ENCODE data around the gene PRLR.
"Not testable (repeated sequence)": the region's sequence is repeated elsewhere in the genome, so short reads cannot be mapped to it uniquely, and the experiment has no call there.

The PRLR gene

DNA sequence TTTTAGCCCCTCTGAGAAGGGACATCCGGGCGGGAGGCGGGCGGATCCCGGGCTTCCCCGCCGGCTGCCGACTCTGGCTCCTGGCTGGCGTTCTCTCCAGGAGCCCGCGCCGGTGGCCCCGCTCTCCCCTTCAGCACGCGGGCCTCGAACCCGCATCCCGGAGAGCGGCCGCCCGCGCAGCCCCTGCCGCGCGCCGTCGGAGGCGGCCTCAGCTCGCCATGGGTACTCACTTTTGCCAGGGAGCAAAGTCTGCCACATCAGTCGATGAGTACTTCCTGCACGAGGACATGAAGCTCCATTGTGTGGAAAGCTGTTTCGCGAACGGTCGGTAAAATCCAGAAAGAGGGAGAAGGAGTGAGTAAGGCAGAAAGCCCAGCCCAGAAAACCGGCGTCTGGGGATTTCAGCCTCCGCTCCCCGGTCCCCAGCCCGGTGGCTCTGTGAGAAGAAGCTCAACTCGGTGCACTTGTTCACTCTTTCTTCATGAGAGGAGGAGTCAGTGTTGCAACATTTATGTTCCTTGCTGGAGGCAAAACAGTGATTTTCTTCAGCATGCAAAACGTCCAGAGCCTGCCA, at the start of gene PRLR:
TSS of gene PRLR (minus strand) at position 450 of the 574 bp plus-strand sequence. CDS start 140,867 bp downstream, outside the sequence.
- no peak for DNase-seq

GRCh38 chr5:35274839-35275509, 44.7 kb upstream of the PRLR start:
- no peak for DNase-seq

DNA sequence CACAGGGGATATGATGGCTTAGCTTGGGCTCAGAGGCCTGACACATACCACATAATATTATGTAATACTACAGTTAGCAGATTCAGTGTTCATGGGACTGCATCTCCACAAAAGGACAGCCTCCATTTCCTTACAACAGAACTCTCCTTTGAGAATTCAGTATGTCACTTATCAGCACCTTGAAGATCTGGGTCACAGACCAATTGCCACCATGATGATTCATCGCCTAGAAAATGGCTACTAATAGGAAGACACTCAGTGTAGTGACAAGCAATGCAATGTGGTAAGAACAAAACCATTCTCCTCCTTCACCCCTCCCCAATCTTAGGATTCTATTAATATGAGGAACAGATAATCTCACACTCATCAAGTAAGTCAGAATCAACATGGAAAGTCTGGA, 38.7 kb upstream of the PRLR start:
- no peak for DNase-seq

DNA sequence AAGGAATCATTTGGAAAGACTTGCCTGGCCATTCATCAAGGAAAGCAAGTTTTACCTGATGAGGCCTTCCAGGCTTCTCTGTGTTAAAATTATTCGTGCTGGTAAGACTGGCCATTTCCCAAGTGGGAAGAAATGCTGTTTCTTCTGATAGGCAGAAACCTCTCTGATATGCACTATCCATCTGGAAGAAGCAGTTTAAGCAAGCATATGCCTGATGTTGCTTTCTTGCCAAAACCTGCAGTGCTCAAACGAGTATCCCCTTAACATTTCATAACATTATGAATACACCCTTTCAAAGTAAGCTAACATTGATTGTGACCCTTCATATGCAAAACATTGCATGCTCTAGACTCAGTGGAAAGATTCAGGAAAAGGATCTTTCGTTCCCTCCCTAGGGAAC, 36.0 kb upstream of the PRLR start:
- DNase-seq: no peak

- no peak for DNase-seq
Observed at GRCh38 chr5:35264509-35264908, 34.2 kb upstream of the PRLR start.

DNA sequence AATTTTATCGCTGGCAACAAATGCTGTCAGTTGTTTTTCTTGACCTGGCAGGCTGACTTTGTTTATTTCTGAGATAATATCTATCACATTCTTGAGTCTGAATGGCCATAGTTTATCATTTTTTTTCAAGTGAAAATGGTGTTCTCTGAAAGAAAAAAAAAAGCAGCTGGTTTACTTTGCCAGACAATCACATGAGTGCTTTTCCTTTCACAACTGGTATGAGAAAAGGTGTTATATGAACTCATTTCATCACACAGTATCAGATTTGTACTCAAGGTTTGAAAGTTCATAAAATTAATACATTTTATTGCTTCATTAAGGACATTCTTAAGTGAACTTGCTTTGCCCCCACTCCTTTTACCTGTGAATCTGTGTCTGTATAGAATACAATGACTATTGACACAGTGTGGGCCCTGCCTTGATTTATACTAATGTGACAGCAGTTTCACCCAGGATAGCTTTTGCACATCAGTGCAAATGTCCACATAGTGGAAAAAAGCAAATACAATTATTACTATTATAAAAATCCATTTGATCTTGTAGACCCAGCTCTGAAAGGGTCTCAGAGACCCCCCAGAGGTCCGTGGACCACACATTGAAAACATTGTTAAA, 33.1 kb upstream of the PRLR start:
- DNase-seq: no peak

DNA sequence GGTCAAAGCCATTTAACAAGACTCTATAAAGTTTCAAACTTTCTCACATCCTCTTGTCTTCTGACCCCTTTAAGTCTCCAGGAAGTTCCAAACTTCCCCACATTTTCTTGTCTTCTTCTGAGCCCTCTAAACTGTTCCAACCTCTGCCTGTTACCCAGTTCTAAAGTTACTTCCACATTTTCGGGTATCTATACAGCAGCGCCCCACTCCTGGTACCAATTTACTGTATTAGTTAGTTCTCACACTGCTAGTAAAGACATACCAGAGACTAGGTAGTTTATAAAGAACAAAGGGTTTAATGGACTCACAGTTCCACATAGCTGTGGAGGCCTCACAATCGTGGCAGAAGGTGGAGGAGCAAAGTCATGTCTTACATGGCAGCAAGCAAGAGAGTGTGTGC, 23.3 kb upstream of the PRLR start:
- DNase-seq: no peak

DNA sequence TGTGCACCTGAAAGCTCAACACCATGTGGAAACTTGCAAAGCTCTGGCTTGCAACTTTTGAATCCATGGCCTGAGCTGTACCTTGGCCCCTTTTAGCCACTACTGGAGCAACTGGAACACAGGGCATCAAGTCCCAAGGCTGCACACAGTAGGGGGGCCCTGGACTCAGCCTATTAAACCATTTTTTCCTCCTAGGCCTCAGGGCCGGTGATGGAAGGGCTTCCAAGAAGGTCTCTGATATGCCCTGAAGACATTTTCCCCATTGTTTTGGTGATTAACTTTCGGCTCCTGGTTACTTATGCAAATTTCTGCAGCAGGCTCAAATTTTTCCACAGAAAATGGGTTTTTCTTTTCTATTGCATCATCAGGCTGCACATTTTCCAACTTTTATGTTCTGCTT, 22.7 kb upstream of the PRLR start:
- no peak for DNase-seq

- no peak for DNase-seq
Observed at GRCh38 chr5:35248843-35249780, 18.8 kb upstream of the PRLR start.

DNA sequence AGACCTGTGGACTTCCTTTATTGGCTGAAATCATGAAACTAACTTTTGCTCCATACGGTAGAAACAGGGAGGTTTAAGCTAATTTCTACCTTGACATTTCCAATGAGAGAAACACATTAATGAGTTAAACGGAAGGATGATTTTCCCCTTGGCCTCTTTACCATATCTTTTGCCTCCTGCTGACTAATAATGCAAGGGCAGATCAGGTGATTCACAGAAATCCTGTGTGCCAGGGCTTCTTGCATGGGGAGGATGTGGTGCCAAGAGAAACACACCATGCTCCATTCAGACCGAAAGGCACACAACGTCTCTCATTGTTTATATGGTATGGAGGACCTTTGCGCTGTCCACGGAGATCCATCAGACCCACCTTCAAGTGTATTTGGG, 17.4 kb upstream of the PRLR start:
- DNase-seq: no peak

DNA sequence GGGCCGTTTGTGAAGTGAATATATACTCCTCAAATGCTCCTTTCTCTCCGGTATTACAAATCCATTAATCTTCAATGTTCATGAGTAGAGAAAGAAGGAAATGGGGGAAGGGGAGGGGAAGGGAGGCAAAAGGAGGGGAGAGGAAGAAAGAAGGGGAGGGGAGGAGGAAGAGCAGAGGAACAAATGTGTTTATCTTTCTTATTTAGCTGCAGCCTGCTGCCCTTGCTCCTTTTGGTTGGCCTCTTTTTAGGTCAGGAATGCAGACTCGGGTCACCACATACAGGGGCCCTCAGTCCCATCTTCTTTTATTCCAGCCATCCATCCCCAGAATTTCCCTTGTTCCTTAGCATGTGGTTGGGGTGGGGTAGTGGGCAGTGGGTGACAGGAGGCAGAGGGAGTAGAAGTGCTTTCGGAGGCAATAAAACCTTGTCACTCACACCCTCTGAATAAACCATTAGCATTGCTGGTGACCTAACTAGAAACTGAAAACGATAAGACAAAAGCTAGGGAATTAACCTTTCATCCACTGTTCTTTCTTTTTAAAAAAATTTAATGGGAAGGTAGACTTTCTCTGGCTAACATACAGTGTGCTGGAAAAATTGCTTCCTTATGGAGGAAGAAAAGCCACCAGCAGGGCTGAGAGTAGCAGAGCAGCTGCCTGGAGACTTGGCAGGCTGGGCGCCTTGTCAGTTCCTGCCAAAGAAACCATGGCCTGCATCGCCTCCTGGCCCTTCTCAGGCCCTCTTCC, 16.8 kb upstream of the PRLR start:
- no peak for DNase-seq

DNA sequence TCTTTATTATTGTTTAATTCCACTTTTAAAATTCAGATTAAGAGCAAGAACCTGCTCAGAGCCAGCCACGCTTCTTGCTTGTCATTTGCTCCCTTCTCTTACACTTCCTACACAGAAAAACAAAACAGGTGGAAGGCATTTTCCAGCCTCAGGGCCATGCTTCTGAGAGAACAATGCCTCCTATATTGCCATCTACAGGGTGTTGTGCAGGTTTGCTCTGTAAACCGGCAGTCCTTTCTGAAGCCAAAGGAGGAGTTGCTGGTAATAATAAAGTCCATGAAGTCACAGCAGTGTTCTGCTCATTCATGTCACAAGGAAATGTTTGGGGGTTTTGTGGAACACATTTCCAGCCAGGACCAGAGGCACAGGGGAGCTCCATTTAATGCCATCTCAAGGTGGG, 16.1 kb upstream of the PRLR start:
- DNase-seq: no peak

DNA sequence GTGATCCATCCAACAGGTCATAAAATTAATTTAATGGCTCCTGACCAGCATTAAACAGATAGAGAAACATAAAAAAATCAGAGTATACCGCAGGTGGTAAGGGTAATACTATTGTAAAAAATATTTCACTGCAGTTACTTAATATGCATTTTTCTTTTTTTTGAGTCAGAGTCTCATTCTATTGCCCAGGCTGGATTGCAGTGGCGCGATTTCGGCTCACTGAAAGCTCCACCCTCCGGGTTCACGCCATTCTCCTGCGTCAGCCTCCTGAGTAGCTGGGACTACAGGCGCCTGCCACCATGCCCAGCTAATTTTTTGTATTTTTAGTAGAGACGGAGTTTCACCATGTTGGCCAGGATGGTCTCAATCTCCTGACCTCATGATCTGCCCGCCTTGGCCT, 15.1 kb upstream of the PRLR start:
- DNase-seq: not testable (repeated sequence)

DNA sequence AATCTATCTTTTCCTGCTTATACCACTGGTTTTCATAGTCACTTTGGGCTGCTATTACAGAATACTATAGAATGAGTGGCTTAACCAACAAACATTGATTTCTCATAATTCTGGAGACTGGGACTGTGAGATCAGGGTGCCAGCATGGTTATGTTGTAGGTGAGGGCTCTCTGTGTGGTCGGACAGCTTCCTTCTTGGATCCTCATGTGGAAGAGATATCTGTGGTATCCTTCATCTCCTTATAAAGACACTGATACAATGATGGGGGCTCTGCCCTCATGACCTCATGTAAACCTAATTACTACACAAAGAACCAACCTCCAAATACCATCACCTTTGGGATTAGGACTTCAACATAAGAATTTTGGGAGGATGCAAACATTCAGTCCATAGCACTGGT, 13.9 kb upstream of the PRLR start:
- DNase-seq: no peak

DNA sequence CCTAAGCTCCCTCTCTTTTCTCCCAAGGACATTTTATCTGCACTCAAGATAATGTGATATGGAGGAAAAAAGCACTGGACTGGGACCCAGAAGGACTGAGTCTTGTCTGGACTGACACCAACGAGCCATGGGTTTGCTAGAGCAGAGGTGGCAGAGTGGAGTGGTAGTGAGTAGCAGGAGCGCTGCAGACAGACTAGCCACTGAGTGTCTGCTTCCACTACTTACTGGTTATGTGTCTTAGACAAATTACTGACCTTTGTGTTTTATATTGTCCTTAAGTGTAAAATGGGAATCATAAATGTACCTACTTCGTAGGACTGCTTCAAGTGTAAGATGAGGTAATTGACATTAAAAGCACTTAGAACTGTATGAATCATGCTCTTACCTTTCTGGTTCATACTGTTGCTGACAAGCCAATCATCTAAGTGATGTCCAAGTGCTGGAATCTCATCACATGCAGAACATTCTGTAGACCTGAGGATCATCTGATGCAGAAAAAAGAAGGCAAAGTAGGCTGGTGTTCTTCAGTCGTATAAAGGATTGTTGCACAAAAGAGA, 12.5 kb upstream of the PRLR start:
- no peak for DNase-seq

DNA sequence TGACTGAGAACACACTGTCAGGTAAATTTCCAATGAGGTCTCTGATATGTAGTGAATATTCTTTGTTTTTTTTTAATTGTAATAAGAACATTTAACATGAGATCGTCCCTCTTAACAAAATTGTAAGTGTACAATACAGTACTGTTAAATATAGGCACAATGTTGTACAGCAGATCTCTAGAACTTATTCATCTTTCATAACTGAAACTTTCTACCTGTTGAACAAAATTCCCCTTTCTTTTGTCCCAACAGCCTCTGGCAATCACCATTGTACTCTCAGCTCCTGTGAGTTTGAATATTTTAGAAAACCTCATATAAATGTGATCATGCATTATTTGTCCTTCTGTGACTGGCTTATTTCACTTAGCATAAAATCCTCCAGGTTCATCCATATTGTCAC, 10.6 kb upstream of the PRLR start:
- DNase-seq: no peak

DNA sequence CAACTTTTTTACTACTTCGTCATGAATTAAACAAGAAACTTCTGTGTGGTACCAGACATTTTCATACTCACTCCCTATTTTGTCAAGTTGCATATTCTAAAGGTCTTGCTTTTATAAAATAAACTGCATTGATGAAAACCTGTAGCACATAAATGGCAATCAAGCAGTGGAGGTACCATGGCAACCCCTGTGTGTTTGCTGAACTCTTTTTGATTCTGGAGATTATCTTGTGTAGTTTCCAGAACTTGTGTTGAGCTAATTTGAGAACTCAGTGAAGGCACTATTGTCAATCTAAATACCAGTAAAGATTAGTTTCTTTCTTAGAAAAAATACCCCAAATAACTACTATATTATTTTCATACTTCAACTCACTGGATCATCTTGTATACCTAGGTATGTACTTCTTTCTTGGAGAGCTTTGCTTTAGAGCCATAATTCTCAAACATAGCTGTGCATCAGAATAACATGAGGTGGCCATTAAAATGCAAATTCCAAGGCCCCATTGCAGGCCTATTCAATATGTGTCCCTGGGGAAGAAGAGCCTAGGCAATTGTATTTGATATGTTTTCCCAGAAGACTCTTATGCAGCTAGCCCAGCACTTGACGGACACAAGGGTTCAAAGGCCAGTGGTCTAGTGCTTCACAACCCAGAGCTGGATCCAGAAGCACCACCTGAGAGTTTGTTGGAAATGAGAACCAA, 9.8 kb upstream of the PRLR start:
- DNase-seq: no peak

DNA sequence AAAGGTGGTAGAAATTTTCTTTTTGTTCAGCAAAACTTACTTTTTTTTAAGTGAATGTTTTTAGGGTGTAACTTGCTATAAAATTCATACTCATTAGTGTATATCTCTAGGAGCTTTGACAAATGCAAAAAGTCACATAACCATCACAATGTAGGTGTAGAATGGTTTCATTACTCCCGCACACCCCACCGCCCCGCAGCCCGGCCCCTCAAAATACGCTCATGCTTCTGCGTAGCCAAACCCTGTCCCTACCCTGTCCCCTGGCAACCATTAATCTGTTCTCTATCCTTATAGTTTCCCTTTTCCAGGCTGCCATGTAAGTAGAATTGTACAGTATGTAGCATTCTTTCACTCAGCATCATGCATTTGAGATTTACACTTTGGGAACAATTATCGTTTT, 9.2 kb upstream of the PRLR start:
- DNase-seq: no peak

DNA sequence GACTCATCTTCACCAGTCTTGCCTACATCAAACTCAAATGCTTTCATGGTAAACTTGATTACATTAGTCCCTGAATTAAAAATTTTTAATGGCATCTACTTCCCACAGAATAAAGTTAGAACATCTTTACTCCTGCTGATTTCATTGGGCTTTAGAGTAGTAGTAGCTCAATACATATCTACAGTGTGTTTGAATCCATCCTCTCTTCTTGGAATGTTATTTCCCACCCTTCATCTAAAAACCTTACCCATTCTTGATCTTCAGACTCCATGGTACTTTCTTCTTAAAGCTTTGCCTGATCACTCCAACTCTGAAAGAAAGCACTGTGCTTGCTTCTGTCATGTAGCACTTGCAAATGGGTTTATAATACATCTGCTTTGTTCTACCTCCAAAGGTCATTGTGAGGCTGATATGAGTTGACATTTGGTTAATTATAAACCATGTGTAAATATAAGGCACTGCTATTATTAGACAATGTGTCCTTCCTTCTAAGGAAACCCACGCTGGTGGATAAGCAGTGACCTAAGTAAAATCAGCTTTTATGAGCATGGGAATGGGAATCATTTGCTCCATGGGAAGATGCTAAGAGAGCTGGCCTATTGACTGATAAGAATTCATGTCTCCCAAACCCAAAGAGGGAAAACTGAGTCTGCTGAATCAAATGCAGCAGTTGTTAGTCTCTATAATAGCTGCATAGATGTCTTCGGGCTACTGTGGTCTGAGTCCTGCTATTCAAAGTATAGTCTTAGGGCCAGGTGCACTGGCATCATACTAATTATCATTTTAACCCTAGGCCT, 7.5 kb upstream of the PRLR start:
- no peak for DNase-seq

DNA sequence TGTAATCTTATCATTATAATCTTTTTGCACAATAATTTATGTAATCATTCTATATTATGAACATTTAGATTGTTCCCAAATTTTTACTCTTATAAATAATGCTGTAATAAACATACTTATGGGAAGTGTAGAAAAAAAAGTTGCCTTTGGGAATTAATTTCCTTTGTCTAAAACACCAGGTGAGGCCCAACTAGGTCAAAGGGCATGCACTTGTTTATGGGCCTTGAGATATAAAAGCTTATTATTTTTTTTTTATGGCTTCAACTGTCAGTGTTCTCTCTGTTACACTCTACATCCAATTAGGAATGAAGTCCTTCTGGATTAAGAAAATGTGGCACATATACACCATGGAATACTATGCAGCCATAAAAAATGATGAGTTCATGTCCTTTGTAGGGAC, 6.5 kb upstream of the PRLR start:
- no peak for DNase-seq

- DNase-seq: no peak
Observed at GRCh38 chr5:35233601-35234000, 3.3 kb upstream of the PRLR start.

Data from NCI-H1694 treated with DMSO at 0.1 percent for 48 hours (cell line).